Measurements from ENCODE around the gene ADK. TPM values are rescaled to one million over a fixed set of nuclear protein-coding genes. Genes with fewer than 3 reads are reported as not detected.

ADK gene
- total RNA-seq, 1 experiment from 2014 or later, result 159 TPM

DNA sequence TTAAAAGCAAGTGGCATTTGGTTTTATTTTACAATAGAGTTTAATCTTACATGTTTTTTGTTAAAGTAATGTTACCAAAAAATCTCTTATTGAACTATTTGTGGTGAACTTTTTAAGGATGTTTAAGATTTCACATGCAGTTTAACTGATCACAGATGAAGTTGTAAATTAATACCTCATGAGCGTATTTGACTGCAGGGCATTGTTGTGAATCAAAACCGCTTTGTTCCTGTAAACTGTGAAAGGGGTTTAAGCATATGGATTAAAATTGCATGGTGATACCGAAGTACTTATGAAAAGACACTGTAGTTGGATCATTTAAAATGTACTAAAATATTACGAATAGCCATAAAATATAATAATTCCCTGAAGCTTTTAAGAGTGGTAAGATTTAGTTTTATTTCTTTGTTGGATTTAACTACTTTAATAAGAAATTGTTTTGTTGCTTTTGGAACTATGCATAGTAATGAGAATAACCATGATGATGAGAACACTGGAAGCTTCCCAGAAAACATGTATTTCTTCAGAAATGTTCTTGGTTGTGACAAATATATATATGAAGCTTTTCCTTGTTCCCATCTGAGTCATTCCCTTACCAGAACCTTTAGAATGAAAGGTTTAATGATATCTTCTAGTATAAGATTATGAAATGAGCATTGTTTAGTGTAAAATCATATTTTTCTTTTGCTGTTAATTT lies 131.3 kb downstream of the ADK start:
- Histone ChIP-seq H3K36me3 (ENCODE audit: low read depth) (0 out of 2 replicates have a peak, but pooled peaks cover 6% of the 10 kb centered on the region), H3K4me2 (no peak overlapping the region), H3K9me3 (ENCODE audit: insufficient read depth, low read depth) (0 out of 2 replicates have a peak, but pooled peaks cover 9% of the 10 kb centered on the region), H3K4me1 (replicated peaks; ENCODE audit: insufficient read depth) (no peaks in the 10 kb centered on the region), H3K27ac (no peak overlapping the region), H3F3A (ENCODE audit: insufficient read depth, low read depth) (peaks cover 8% of the 10 kb centered on the region; the same call in 1 of the 2 replicates), H3K9me2 (ENCODE audit: insufficient read depth) (no peaks in the 10 kb centered on the region), H3K4me3 (no peak overlapping the region), H3K79me2 (ENCODE audit: low read depth) (peaks cover 7% of the 10 kb centered on the region), H2AFZ (no peak overlapping the region), H3K27me3 (ENCODE audit: insufficient read depth, low read depth) (no peaks in the 10 kb centered on the region), H4K20me1 (ENCODE audit: insufficient read depth) (no peaks in the 10 kb centered on the region)
- ChIA-PET POLR2A (ENCODE audit: unreplicated experiment) (interaction anchor here (0.7 kb wide), 2 partner anchors 15 to 943 kb away, joined by 4 to 9 read pairs; no protein-coding TSS in a partner anchor), CTCF (no interaction called here)
- BruUV-seq (replicated peaks), result no TSS peak
- no peak for DNase-seq
- TF ChIP-seq, protein P1, sequence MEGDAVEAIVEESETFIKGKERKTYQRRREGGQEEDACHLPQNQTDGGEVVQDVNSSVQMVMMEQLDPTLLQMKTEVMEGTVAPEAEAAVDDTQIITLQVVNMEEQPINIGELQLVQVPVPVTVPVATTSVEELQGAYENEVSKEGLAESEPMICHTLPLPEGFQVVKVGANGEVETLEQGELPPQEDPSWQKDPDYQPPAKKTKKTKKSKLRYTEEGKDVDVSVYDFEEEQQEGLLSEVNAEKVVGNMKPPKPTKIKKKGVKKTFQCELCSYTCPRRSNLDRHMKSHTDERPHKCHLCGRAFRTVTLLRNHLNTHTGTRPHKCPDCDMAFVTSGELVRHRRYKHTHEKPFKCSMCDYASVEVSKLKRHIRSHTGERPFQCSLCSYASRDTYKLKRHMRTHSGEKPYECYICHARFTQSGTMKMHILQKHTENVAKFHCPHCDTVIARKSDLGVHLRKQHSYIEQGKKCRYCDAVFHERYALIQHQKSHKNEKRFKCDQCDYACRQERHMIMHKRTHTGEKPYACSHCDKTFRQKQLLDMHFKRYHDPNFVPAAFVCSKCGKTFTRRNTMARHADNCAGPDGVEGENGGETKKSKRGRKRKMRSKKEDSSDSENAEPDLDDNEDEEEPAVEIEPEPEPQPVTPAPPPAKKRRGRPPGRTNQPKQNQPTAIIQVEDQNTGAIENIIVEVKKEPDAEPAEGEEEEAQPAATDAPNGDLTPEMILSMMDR (conservative IDR thresholded peaks at IDR 0.05), result no peak
- no peak for TF ChIP-seq EZH2 (IDR thresholded peaks at IDR 0.05; ENCODE audit: low read depth)
- intact Hi-C loops (cut with micrococcal nuclease; ENCODE audit: unreplicated experiment), result no loop called here

DNA sequence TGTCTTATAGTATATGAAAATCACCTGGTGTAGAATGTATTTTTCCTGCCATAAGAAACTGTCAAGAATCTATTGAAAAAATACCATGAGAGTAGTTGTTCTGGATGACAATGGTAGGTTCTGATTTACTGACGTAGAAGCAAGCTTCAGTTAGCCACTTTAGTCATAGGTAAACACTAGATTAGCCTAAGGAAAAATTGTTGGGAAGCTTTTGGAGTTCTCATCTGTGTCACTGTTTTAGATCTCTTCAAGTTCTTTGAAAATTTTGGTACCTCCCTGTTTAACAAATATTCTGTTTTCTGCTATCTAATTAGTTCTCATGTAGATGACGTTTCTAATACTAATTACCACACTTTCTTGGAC lies 131.8 kb downstream of the ADK start:
- peaks cover 7% of the 10 kb centered on the region for H3K79me2 ChIP-seq (ENCODE audit: low read depth)
- DNase-seq, result no peak
- intact Hi-C loops (cut with micrococcal nuclease; ENCODE audit: unreplicated experiment), result no loop called here

DNA sequence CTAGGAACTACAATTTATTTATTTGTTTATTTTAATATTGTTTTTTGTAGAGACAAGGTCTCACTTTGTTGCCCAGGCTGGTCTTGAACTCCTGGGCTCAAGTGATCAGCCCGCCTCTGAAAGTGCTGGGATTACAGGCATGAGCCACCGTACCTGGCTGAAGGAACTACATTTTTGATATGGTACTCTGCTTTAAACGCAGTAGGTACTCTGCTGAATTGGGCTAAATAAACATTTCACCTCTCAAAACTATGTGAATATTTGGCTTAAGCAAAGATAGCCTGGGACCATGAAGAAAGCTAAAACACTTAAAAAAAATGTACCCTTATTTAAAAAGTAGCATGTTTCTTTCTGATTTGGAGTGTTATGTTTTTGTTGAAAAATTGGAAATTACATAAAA lies 138.2 kb downstream of the ADK start:
- BruUV-seq (replicated peaks), result no TSS peak
- 0 out of 2 replicates have a peak, but pooled peaks cover 6% of the 10 kb centered on the region for H3K36me3 ChIP-seq (ENCODE audit: low read depth)
- ChIA-PET POLR2A (ENCODE audit: unreplicated experiment) (no interaction called here), CTCF (interaction anchor here (0.6 kb wide), 1 partner anchor 76 kb away, joined by 3 read pairs; no protein-coding TSS in a partner anchor)
- no peak overlapping the region for H3K27ac ChIP-seq
- no peaks in the 10 kb centered on the region for H3K9me2 ChIP-seq (ENCODE audit: insufficient read depth)
- peaks cover 19% of the 10 kb centered on the region for H3K79me2 ChIP-seq (ENCODE audit: low read depth)
- no peak for DNase-seq
- no peak overlapping the region for H3K4me2 ChIP-seq
- peaks cover 32% of the 10 kb centered on the region for H3K4me1 ChIP-seq (replicated peaks; ENCODE audit: insufficient read depth)
- no peaks in the 10 kb centered on the region; the same call in 1 of the 2 replicates for H4K20me1 ChIP-seq (ENCODE audit: insufficient read depth)
- TF ChIP-seq, protein P1 (conservative IDR thresholded peaks at IDR 0.05), result no peak
- TF ChIP-seq EZH2 (IDR thresholded peaks at IDR 0.05; ENCODE audit: low read depth), result no peak
- no peak overlapping the region for H3K4me3 ChIP-seq
- no peaks in the 10 kb centered on the region for H3K27me3 ChIP-seq (ENCODE audit: insufficient read depth, low read depth)
- intact Hi-C loops (cut with micrococcal nuclease; ENCODE audit: unreplicated experiment), result no loop called here
- no peak overlapping the region for H2AFZ ChIP-seq
- peaks cover 32% of the 10 kb centered on the region; the same call in 1 of the 2 replicates for H3F3A ChIP-seq (ENCODE audit: insufficient read depth, low read depth)
- H3K9me3 ChIP-seq (ENCODE audit: insufficient read depth, low read depth), result 0 out of 2 replicates have a peak, but pooled peaks cover 9% of the 10 kb centered on the region

More for the DNA sequence above, 131.8 kb downstream of the ADK start:
- Histone ChIP-seq H3F3A (ENCODE audit: insufficient read depth, low read depth) (peaks cover 8% of the 10 kb centered on the region; the same call in 1 of the 2 replicates), H3K9me2 (ENCODE audit: insufficient read depth) (no peaks in the 10 kb centered on the region), H3K9me3 (ENCODE audit: insufficient read depth, low read depth) (0 out of 2 replicates have a peak, but pooled peaks cover 9% of the 10 kb centered on the region), H3K36me3 (ENCODE audit: low read depth) (0 out of 2 replicates have a peak, but pooled peaks cover 6% of the 10 kb centered on the region), H3K4me2 (no peak overlapping the region), H2AFZ (no peak overlapping the region), H3K4me1 (replicated peaks; ENCODE audit: insufficient read depth) (no peaks in the 10 kb centered on the region), H3K4me3 (no peak overlapping the region), H4K20me1 (ENCODE audit: insufficient read depth) (no peaks in the 10 kb centered on the region), H3K27me3 (ENCODE audit: insufficient read depth, low read depth) (no peaks in the 10 kb centered on the region), H3K27ac (no peak overlapping the region)
- TF ChIP-seq, protein P1 (conservative IDR thresholded peaks at IDR 0.05), result no peak
- TF ChIP-seq EZH2 (IDR thresholded peaks at IDR 0.05; ENCODE audit: low read depth), result no peak
- ChIA-PET POLR2A (ENCODE audit: unreplicated experiment) (interaction anchor here (0.7 kb wide), 1 partner anchor 15 kb away, joined by 4 read pairs; no protein-coding TSS in a partner anchor), CTCF (no interaction called here)
- BruUV-seq (replicated peaks), result no TSS peak
